ENCODE measurements around the gene MAD1L1. TPM values are rescaled to one million over a fixed set of nuclear protein-coding genes. Genes with fewer than 3 reads are reported as not detected.

MAD1L1 gene
- total and polyA plus RNA-seq, 2 donors (not counting 1 experiment from before 2014, with no cell fraction given) = 9.8 to 29.4 TPM

DNA sequence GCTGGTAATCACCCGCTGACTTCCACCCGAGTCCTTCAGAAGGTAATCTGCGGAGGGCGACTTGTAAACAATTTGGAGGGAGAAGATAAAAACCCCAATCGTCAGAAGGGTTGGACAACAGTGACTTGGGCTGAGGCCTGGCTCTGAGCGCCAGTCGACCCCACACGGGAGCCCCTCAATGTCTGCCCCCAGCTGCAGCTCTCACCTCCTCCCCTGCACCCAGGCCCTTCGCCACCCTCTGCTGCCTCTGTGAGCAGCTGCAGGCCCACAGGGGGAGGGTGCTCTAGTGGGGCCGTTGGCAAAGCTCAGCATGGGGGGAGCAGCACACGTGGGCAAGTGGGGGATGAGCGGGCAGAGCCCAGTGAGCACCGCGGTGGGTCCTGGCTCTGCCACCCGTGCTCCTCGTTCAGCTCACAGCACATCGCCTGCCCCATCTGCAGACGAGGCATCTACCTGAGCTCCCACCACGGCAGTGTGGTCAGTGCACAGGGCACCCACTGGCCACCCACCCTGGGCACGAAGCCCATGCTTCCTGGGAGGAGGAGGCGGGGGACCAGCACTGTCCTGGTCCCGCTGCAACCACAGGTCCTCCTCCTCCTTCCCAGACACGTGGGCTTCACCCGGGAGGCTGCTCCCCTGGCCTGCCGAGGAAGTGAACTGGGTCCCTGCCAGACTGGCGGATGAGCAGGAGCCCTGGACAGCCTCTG lies 282.1 kb downstream of the MAD1L1 start:
- Histone ChIP-seq H3K4me1 (ENCODE audit: control insufficient read depth, extremely low read depth, insufficient read depth, low read length) (no peaks in the 10 kb centered on the region), H3K9ac (ENCODE audit: insufficient read depth, low read length) (no peak overlapping the region), H3K79me2 (ENCODE audit: control insufficient read depth, insufficient read depth, low read length) (no peaks in the 10 kb centered on the region), H3K27me3 (ENCODE audit: control insufficient read depth, insufficient read depth, low read length) (no peaks in the 10 kb centered on the region), H2AFZ (ENCODE audit: low read length) (no peak overlapping the region), H3K9me3 (ENCODE audit: control insufficient read depth, insufficient read depth, low read depth, low read length) (no peaks in the 10 kb centered on the region), H3K4me2 (ENCODE audit: extremely low read depth, insufficient read depth, low read length) (no peak overlapping the region), H3K27ac (ENCODE audit: insufficient read depth, low read length) (no peak overlapping the region), H4K20me1 (ENCODE audit: control insufficient read depth, extremely low read depth, insufficient read depth, low read length) (no peaks in the 10 kb centered on the region), H3K36me3 (ENCODE audit: control insufficient read depth, insufficient read depth, low read length) (no peaks in the 10 kb centered on the region), H3K4me3 (replicated peaks in 1 of 4; ENCODE audit: control extremely low read depth in 1 of 4, insufficient read depth in 1 of 4, low read depth in 3 of 4, low read length in 4 of 4) (no peak overlapping the region)
- TF ChIP-seq EZH2 (IDR thresholded peaks at IDR 0.05; ENCODE audit: low read length, missing control alignments) (no peak), CTCF (conservative IDR thresholded peaks at IDR 0.05 in 1 of 2, IDR thresholded peaks at IDR 0.05 in 1 of 2; ENCODE audit: low read depth in 1 of 2, low read length in 2 of 2) (no peak)
- peak in 1 of 2 donors; percentile 15 for DNase-seq (ENCODE audit: low read depth in 2 of 2)

- TF ChIP-seq CTCF (conservative IDR thresholded peaks at IDR 0.05 in 1 of 2, IDR thresholded peaks at IDR 0.05 in 1 of 2; ENCODE audit: low read depth in 1 of 2, low read length in 2 of 2) (no peak), EZH2 (IDR thresholded peaks at IDR 0.05; ENCODE audit: low read length, missing control alignments) (no peak)
- H3K36me3 ChIP-seq (ENCODE audit: control insufficient read depth, insufficient read depth, low read length) = no peaks in the 10 kb centered on the region
- no peaks in the 10 kb centered on the region for H3K9me3 ChIP-seq (ENCODE audit: control insufficient read depth, insufficient read depth, low read depth, low read length)
- no peak overlapping the region for H3K4me3 ChIP-seq (replicated peaks in 1 of 4; ENCODE audit: control extremely low read depth in 1 of 4, insufficient read depth in 1 of 4, low read depth in 3 of 4, low read length in 4 of 4)
- H3K27ac ChIP-seq (ENCODE audit: insufficient read depth, low read length) = no peak overlapping the region
- DNase-seq (ENCODE audit: low read depth in 2 of 2) = no peak
- H3K4me1 ChIP-seq (ENCODE audit: control insufficient read depth, extremely low read depth, insufficient read depth, low read length) = no peaks in the 10 kb centered on the region
- H3K79me2 ChIP-seq (ENCODE audit: control insufficient read depth, insufficient read depth, low read length) = no peaks in the 10 kb centered on the region
- no peak overlapping the region for H2AFZ ChIP-seq (ENCODE audit: low read length)
- no peaks in the 10 kb centered on the region for H4K20me1 ChIP-seq (ENCODE audit: control insufficient read depth, extremely low read depth, insufficient read depth, low read length)
- no peak overlapping the region for H3K4me2 ChIP-seq (ENCODE audit: extremely low read depth, insufficient read depth, low read length)
- no peaks in the 10 kb centered on the region for H3K27me3 ChIP-seq (ENCODE audit: control insufficient read depth, insufficient read depth, low read length)
- no peak overlapping the region for H3K9ac ChIP-seq (ENCODE audit: insufficient read depth, low read length)
Observed at GRCh38 chr7:1950066-1950451, 282.7 kb downstream of the MAD1L1 start.

- no peak overlapping the region for H3K4me2 ChIP-seq (ENCODE audit: extremely low read depth, insufficient read depth, low read length)
- no peaks in the 10 kb centered on the region for H3K79me2 ChIP-seq (ENCODE audit: control insufficient read depth, insufficient read depth, low read length)
- H3K27ac ChIP-seq (ENCODE audit: insufficient read depth, low read length) = no peak overlapping the region
- H4K20me1 ChIP-seq (ENCODE audit: control insufficient read depth, extremely low read depth, insufficient read depth, low read length) = no peaks in the 10 kb centered on the region
- H3K9me3 ChIP-seq (ENCODE audit: control insufficient read depth, insufficient read depth, low read depth, low read length) = no peaks in the 10 kb centered on the region
- H3K27me3 ChIP-seq (ENCODE audit: control insufficient read depth, insufficient read depth, low read length) = no peaks in the 10 kb centered on the region
- H3K36me3 ChIP-seq (ENCODE audit: control insufficient read depth, insufficient read depth, low read length) = no peaks in the 10 kb centered on the region
- no peak for DNase-seq (ENCODE audit: low read depth in 2 of 2)
- no peak overlapping the region for H3K9ac ChIP-seq (ENCODE audit: insufficient read depth, low read length)
- no peak overlapping the region for H2AFZ ChIP-seq (ENCODE audit: low read length)
- TF ChIP-seq CTCF (conservative IDR thresholded peaks at IDR 0.05 in 1 of 2, IDR thresholded peaks at IDR 0.05 in 1 of 2; ENCODE audit: low read depth in 1 of 2, low read length in 2 of 2) = no peak
- TF ChIP-seq EZH2 (IDR thresholded peaks at IDR 0.05; ENCODE audit: low read length, missing control alignments) = no peak
- H3K4me3 ChIP-seq (replicated peaks in 1 of 4; ENCODE audit: control extremely low read depth in 1 of 4, insufficient read depth in 1 of 4, low read depth in 3 of 4, low read length in 4 of 4) = no peak overlapping the region
- H3K4me1 ChIP-seq (ENCODE audit: control insufficient read depth, extremely low read depth, insufficient read depth, low read length) = no peaks in the 10 kb centered on the region
Observed at GRCh38 chr7:1949681-1950055, 283.1 kb downstream of the MAD1L1 start.

All from fibroblast of lung (primary cell).